GOT3 (cell line): Measurements from ENCODE around the gene OR7G1.

Experiments
- DNase-seq: peaks from one replicate; lab custom pipeline; 2025; ENCODE audit warnings: mixed read lengths; lab: John Stamatoyannopoulos, UW

Gene OR7G1, protein sequence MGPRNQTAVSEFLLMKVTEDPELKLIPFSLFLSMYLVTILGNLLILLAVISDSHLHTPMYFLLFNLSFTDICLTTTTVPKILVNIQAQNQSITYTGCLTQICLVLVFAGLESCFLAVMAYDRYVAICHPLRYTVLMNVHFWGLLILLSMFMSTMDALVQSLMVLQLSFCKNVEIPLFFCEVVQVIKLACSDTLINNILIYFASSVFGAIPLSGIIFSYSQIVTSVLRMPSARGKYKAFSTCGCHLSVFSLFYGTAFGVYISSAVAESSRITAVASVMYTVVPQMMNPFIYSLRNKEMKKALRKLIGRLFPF

DNA sequence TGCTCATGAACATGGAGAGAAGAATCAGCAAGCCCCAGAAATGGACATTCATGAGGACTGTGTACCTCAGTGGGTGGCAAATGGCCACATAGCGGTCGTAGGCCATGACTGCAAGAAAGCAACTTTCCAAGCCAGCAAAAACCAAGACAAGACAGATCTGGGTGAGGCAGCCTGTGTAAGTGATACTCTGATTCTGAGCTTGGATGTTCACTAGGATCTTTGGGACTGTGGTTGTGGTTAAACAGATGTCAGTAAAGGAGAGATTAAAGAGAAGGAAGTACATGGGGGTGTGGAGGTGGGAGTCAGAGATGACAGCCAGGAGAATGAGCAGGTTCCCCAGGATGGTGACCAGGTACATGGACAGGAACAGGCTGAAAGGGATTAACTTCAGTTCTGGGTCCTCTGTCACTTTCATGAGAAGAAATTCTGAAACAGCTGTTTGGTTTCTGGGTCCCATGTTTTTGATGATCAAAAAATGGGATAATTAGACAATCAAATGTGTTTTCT, at the start of gene OR7G1:
Gene OR7G1, minus strand, starts transcription at position 457 of the 507 bp plus-strand sequence. Its CDS starts 0 bp downstream, at position 457.
- no peak for DNase-seq

DNA sequence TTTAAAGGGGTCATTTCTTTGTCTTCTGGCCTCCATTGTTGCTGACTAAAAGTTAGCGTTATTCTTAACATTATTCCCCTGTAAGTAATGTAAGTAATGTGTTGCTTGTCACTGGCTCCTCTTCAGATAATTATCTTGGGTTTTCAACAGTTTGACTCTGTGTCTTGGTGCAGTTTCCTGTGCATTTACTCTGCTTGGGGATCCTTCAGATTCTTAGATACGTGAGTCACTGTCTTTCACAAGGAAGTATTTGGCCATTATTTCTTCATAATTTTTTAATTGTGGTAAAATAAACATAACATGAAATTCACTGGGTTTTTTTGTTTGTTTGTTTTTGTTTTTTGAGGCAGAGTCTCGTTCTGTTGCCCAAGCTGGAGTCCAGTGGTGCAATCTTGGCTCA, 49.7 kb upstream of the OR7G1 start:
- no peak for DNase-seq

GRCh38 chr19:9161427-9161826, 45.9 kb upstream of the OR7G1 start:
- DNase-seq = no peak

GRCh38 chr19:9159891-9160290, 44.3 kb upstream of the OR7G1 start:
- DNase-seq = no peak

DNA sequence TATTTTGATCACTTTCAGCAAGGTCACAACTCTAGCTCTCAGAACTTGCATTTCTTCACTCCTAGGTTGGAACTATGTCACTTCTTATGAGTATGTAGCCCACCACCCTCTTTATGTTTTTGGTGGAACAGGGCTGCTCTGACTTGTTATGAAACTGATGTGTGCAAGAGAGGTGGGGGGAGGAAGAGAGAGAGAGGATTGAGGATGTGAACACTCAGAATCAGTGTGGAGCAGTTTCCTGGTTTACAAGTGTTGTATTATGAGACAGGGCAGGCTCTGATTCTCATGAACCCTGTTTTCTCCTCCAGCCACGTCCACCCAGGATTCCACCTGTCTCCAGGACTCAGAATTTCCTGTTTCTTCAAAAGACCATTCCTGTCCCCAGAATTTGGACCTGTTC, 40.7 kb upstream of the OR7G1 start:
- DNase-seq = no peak

DNA sequence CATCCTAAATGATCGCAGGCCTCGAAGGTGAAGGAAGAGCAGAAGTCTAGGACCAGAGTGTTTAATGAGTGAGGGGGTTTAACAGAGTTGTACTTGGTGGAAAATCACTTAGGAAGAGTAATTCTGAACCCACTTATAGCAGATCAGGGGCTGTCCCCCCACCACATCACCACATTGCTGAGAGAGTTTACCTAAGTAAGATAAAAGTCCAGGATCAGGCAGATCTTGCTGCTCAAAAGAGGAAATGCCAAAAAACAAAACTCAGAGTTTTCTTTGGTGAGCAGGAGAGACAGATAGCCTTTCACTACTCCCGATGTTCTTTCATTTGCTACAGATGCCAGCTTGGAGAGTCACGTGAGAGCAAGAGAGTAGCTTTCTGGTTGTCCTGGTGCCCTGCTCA, 40.0 kb upstream of the OR7G1 start:
- no peak for DNase-seq

- no peak for DNase-seq
Measured at GRCh38 chr19:9151367-9151766, 35.8 kb upstream of the OR7G1 start.

- DNase-seq = no peak
Measured at GRCh38 chr19:9150650-9151049, 35.1 kb upstream of the OR7G1 start.

DNA sequence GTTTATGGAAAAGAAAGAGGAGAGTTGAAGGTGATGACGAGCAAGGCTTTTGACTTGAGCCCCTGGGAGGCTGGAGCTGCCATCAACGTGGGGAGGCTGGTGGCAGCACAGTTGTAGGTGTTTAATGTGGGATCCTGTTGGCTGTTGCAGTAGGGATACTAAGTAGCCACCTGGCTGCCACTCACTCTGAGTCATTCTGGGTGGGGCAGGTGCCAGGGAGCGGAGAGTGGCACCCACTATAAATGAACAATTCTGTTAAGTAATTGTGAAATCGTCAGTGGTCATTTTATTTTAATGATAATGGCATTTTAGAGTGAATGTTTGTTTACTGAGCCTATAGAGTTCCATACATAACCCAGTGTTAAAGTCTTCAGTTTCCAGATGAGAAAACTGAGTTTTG, 34.4 kb upstream of the OR7G1 start:
- no peak for DNase-seq

DNA sequence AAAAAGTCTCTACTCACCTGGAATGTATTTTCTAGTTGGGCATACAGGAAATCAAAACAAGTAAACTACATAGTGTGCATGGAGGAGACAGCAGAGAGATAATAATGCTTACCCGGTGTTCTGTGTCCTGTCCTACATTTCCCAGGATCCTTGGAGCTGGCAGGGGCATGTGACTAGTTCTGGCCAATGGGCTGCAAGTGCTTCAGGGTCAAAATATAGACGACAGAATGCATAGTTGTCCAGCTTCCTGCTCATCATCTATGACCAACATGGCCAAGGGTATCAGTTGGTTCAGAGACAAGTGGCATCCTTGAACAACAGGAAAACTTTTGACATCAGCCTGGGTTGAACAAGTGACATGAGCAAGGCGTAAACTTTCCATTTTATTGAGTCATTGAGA, 33.1 kb upstream of the OR7G1 start:
- DNase-seq = no peak

DNA sequence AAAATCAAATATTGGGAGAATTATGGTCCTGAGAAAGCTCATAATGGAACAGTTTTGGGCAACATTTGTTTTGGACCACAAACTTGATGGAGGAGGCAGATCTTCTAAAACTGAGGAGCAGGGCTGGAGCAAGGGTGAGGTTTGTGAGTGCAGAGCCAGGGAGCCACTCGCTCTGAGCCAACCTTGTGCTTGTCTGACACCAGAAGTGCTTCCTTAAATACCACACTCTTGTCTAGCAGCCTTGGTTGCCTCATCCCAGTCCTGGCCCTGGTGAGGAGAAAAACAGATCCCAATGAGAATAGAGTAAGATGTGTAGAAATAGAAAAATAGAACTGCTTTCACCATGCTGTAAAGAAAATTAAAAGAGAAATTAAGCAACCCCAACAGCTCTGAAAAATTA, 31.3 kb upstream of the OR7G1 start:
- no peak for DNase-seq

- no peak for DNase-seq
Measured at GRCh38 chr19:9144920-9145319, 29.4 kb upstream of the OR7G1 start.

GRCh38 chr19:9140159-9140874, 24.8 kb upstream of the OR7G1 start, which contains the start of gene ZNF317:
Gene ZNF317 (plus strand): TSS chr19:9140397. CDS start chr19:9156017, 15,620 bp downstream.
- peak; percentile 49 for DNase-seq

GRCh38 chr19:9139609-9140158, 24.1 kb upstream of the OR7G1 start:
- DNase-seq = no peak

GRCh38 chr19:9132422-9132821, 16.9 kb upstream of the OR7G1 start:
- DNase-seq = no peak

- no peak for DNase-seq
Measured at GRCh38 chr19:9130965-9131364, 15.4 kb upstream of the OR7G1 start.

GRCh38 chr19:9128171-9128570, 12.6 kb upstream of the OR7G1 start:
- no peak for DNase-seq

- DNase-seq = no peak
Measured at GRCh38 chr19:9126900-9127405, 11.4 kb upstream of the OR7G1 start, which contains the start of gene OR7G3. Gene OR7G3 (minus strand): TSS chr19:9126950. CDS start chr19:9126950, 0 bp downstream.

GRCh38 chr19:9116547-9116946, 984 bp upstream of the OR7G1 start:
- no peak for DNase-seq

DNA sequence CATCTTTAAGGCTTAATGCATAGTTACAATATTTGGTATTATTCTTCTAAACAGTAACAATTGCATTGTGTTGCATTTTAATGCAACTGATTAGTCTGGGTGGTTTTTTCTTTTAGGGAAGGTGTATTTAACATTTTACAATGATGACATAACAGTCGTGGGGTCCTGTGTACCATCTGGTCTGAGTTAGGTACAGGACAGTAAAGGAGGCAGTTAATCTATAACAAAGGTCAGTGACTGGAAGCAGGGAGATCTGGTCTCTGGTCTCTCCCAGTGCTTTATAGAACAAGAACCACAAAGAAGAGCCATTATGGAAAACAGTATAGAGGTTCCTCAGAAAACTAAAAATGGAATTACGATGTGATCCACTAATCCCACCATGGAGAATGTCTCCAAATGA, 5.6 kb downstream of the OR7G1 start:
- no peak for DNase-seq

- no peak for DNase-seq
Measured at GRCh38 chr19:9107375-9107774, 8.2 kb downstream of the OR7G1 start, which contains the start of gene OR7G2. Gene OR7G2 (minus strand): TSS chr19:9107475. CDS start chr19:9103243, 4,232 bp downstream.

DNA sequence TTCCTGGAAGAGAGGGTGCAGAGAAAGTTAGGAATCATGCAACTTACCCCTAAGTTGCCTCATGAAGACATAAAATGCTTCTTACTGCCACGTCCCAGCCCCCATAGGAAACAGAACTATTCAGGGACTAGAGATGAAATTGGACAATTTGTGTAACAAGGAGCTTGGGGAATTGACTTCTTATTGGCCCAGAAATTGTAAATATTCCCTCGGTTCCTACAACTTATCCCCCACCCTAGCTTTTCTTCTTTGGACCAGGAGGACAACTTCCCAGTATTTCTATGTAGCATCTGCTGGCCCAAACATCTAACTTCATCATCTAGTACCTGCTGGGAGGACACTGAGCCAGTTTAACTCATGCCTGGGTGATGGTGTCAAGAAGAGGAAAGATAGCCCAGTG, 28.8 kb downstream of the OR7G1 start, which contains the start of gene OR1M1:
Gene OR1M1, plus strand, starts transcription at position 301 of the 400 bp plus-strand sequence. CDS start 6,184 bp downstream, outside the sequence.
- DNase-seq = no peak
